Stomach (tissue), 9 donors: Measurements from ENCODE around the gene ZCCHC7. TPM values are rescaled to one million over a fixed set of nuclear protein-coding genes. Genes with fewer than 3 reads are reported as not detected.

Experiments
- DNase-seq, 2 donors: peaks; one replicate each; pipeline versions ENCODE4 v3.0.0 to v3.0.0-alpha.2; 2013 to 2019
- H3K27ac ChIP-seq, 5 donors: fragments of 200-600 bp in 4 of 5; sonication (generic) in 4 of 5; one replicate each; pipeline ENCODE4 v1.5.1; 2013 to 2019; ENCODE audit warnings: mild to moderate bottlenecking in 1 of 5, moderate library complexity in 1 of 5
- H3K27me3 ChIP-seq, 3 donors: fragments of 200-600 bp; sonication (generic); one replicate each; pipeline ENCODE4 v1.5.1; 2017 to 2019; ENCODE audit warnings: mixed run types in 1 of 3
- H3K36me3 ChIP-seq, 4 donors: fragments of 200-600 bp; sonication (generic); 1 replicate in 3 of 4; 2 replicates in 1 of 4; pipeline ENCODE4 v1.5.1; 2016 to 2019
- H3K4me1 ChIP-seq, 4 donors: fragments of 200-600 bp; sonication (generic); one replicate each; pipeline ENCODE4 v1.5.1; 2016 to 2019
- H3K4me3 ChIP-seq, 4 donors: fragments of 200-600 bp; sonication (generic) in 3 of 4; one replicate each; pipeline ENCODE4 v1.5.1; 2016 to 2019; ENCODE audit warnings: mild to moderate bottlenecking in 1 of 4
- H3K9me3 ChIP-seq, 4 donors: fragments of 200-600 bp; sonication (generic); one replicate each; pipeline ENCODE4 v1.5.1; 2016 to 2019
- CTCF ChIP-seq, 7 experiments: fragments of 450-650 bp in 4 of 7; fragments of 200-600 bp in 3 of 7; sonication (generic) in 3 of 7; IDR thresholded peaks; one replicate each; pipeline ENCODE4 v1.5.1; 2016 to 2019; ENCODE audit warnings: antibody characterized with exemption in 7 of 7, control low read depth in 2 of 7, mild to moderate bottlenecking in 1 of 7
- EP300 ChIP-seq: sonication (generic); formaldehyde crosslinking; IDR thresholded peaks from one replicate; pipeline ENCODE4 v1.6.1; 2017; ENCODE audit warnings: antibody characterized with exemption
- POLR2A ChIP-seq, 4 donors: fragments of 450-650 bp; IDR thresholded peaks; one replicate each; pipeline ENCODE4 v1.6.1; 2016; ENCODE audit warnings: antibody characterized with exemption in 4 of 4, control low read depth in 2 of 4, mild to moderate bottlenecking in 1 of 4, moderate library complexity in 1 of 4
- POLR2AphosphoS5 ChIP-seq, 3 donors: sonication (generic); formaldehyde crosslinking; IDR thresholded peaks; one replicate each; pipeline ENCODE4 v1.6.1; 2016; ENCODE audit warnings: antibody characterized with exemption in 3 of 3
- WGBS, 5 donors: extraction: QIAGEN DNeasy Blood & Tissue Kit in 3 of 5; methylation state at CpG; one replicate each; pipeline versions ENCODE4 v1.1.5 to v1.1.7; 2013 to 2018; 5-methylcytosine and 5-hydroxymethylcytosine counted together
- intact Hi-C: fragments of 100-400 bp; cut with DNase I; formaldehyde crosslinking; loops from one replicate; pipeline ENCODE4 v1.15.1; 2023; ENCODE audit warnings: low total_unique reads
- polyA plus RNA-seq, 3 donors: library from polyadenylated mRNA; stranded (reverse); fragments of 200-250 nt; gene quantifications; one replicate each; pipeline ENCODE4 v1.2.3, GENCODE V29; 2013
- total RNA-seq, 5 donors: library from RNA; depleted of rRNA; stranded (reverse); fragments of >200 nt; gene quantifications; one replicate each; pipeline versions ENCODE4 v1.1.0 to v1.2.3, GENCODE V29; 2014 to 2016
- donor health status: healthy with polysubstance abuse.
- donor health status: Bipolar disorder and iron deficiency.
- donor health status: healthy.

The ZCCHC7 gene
- total and polyA plus RNA-seq, 8 donors = 7.9 to 67.1 (median 17.6) TPM

- peak overlapping the region in 2 of 5 donors; percentile 25 to 45 for H3K27ac ChIP-seq
- WGBS, 5 donors = 14 to 26% (median 15%) methylated on average over 2 of the region's 2 CpGs
- intact Hi-C loops = no loop called here
- H3K9me3 ChIP-seq = no peaks in the 10 kb centered on the region
- no peaks in the 10 kb centered on the region for H3K27me3 ChIP-seq
- DNase-seq = peak in 1 of 2 donors; percentile 22
- peaks cover 0 to 15% (median 4%) of the 10 kb centered on the region in 4 donors for H3K4me1 ChIP-seq
- H3K4me3 ChIP-seq = no peak overlapping the region
- peaks cover 0 to 6% (median 1%) of the 10 kb centered on the region in 4 donors for H3K36me3 ChIP-seq
- TF ChIP-seq POLR2AphosphoS5 (IDR thresholded peaks at IDR 0.05) (no peak), POLR2A (IDR thresholded peaks at IDR 0.05) (no peak), EP300 (no peak), CTCF (IDR thresholded peaks at IDR 0.05) (no peak)
Observed at GRCh38 chr9:37146410-37146809, 26.0 kb downstream of the ZCCHC7 start.

DNA sequence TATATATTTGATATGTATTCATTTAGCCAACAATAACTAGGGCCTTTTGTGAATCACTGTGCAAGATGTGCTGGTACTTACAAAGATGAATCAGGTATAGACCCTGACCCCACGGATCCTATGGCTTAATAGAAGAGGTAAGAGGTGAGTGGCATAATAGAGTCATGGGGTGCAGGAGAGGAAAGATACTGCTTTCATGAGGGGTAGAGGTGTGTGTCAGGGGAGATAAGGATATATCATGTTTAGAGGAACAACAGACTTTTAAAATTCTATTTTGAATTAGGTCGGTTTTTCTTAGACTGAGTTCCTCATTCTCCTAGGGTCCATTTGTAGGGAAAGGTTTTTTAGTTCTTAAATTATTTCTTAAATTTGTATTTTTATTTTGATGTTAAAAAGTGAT, 27.8 kb downstream of the ZCCHC7 start:
- Histone ChIP-seq H3K4me3 (no peak overlapping the region), H3K4me1 (peaks cover 0 to 15% (median 4%) of the 10 kb centered on the region in 4 donors), H3K36me3 (peaks cover 0 to 8% (median 2%) of the 10 kb centered on the region in 4 donors), H3K27me3 (no peaks in the 10 kb centered on the region), H3K27ac (no peak overlapping the region), H3K9me3 (no peaks in the 10 kb centered on the region)
- intact Hi-C loops = no loop called here
- TF ChIP-seq POLR2AphosphoS5 (IDR thresholded peaks at IDR 0.05) = no peak
- no peak for TF ChIP-seq POLR2A (IDR thresholded peaks at IDR 0.05)
- TF ChIP-seq CTCF (IDR thresholded peaks at IDR 0.05) = no peak
- TF ChIP-seq EP300 = no peak
- no peak for DNase-seq
- 89 to 96% (median 93%) methylated on average over 2 of the region's 2 CpGs for WGBS, 5 donors

DNA sequence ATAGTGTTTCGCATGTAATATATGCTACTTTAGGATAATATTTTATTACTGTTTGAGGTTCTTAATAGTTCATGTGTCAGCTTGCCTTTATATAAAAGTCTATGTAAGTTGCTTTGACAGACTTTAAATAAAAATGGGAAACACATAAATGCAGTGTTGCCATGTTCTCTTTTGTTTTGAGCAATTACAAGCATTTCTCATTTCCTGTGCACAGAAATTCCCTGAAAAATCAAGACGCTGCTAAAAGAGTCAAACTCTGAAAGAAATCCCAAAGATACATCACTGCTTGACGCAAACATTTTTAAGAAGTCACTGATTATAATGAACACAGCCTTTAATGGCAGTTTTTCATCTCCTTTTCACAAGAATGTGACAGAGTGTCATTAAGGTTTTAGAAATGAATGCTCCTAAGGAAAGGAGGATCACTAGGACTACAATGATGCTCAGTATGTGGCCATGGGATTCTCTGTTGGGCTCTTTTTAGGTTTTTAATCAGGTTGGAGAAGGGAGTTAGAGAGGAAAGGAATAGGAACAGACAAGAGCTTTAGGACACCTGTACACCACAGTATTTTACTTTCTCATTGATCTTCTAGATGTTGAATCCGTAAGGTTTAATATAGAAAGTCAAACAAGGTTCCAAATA, 29.4 kb downstream of the ZCCHC7 start:
- Histone ChIP-seq H3K9me3 (no peaks in the 10 kb centered on the region), H3K27me3 (no peaks in the 10 kb centered on the region), H3K4me3 (no peak overlapping the region), H3K4me1 (peaks cover 0 to 15% (median 3%) of the 10 kb centered on the region in 4 donors), H3K27ac (no peak overlapping the region), H3K36me3 (peaks cover 0 to 22% (median 12%) of the 10 kb centered on the region in 4 donors)
- no peak for DNase-seq
- TF ChIP-seq CTCF (IDR thresholded peaks at IDR 0.05) (no peak), EP300 (no peak), POLR2A (IDR thresholded peaks at IDR 0.05) (no peak)
- WGBS, 5 donors = 86 to 92% (median 89%) methylated on average over 4 of the region's 4 CpGs
- intact Hi-C loops = no loop called here

- Histone ChIP-seq H3K9me3 (no peaks in the 10 kb centered on the region), H3K27ac (no peak overlapping the region), H3K36me3 (peaks cover 0 to 22% (median 12%) of the 10 kb centered on the region in 4 donors), H3K4me1 (peaks cover 0 to 15% (median 2%) of the 10 kb centered on the region in 4 donors), H3K27me3 (no peaks in the 10 kb centered on the region), H3K4me3 (no peak overlapping the region)
- intact Hi-C loops = no loop called here
- no peak for DNase-seq
- no peak for TF ChIP-seq CTCF (IDR thresholded peaks at IDR 0.05)
- TF ChIP-seq POLR2AphosphoS5 (IDR thresholded peaks at IDR 0.05) = no peak
- TF ChIP-seq POLR2A (IDR thresholded peaks at IDR 0.05) = no peak
Observed at GRCh38 chr9:37150415-37150814, 30.0 kb downstream of the ZCCHC7 start.
